Globus pallidus (tissue), 1 donor: ENCODE data around the gene STXBP5.

Source experiments
- DNase-seq: peaks from one replicate; pipeline ENCODE4 v3.0.0-alpha.2; 2015; ENCODE audit warnings: low spot score

Gene STXBP5

GRCh38 chr6:147178355-147178754, 25.9 kb upstream of the STXBP5 start:
- no peak for DNase-seq

DNA sequence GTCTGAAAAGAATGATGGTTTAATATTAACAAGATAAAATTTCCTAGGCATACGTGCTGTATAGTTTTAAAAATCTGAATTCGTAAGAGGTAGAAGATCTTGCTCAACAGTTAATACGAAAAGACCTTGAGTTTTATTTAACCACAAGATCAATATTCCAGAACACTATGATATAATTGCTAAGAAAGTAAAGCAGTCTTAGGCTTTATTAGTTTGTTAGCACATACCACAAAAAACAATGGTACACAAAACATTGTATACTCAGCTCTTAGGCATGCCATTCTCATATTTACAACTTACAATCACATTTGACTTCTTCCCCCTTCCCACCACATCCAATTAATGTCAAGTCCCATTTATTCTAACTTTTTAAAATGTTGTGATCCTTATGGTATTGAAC, 24.4 kb upstream of the STXBP5 start:
- DNase-seq, result no peak

DNA sequence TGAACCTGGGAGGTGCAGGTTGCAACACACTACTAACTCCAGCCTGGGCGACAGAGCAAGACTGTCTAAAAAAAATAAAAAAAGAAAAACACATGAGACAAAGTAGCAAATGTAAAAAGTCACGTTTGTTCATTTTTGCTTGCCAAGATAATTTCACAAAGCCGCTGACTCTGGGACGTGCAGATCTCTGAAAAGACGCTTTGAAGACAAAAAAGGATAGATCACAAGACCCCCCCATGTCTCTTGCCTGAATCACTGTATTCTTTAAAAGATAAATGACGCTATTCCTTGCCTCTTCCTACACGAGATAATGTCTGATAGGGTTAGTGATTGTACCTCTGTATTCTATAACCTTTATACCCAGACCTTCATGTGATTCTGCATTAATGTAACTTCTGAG, 23.3 kb upstream of the STXBP5 start:
- no peak for DNase-seq

DNA sequence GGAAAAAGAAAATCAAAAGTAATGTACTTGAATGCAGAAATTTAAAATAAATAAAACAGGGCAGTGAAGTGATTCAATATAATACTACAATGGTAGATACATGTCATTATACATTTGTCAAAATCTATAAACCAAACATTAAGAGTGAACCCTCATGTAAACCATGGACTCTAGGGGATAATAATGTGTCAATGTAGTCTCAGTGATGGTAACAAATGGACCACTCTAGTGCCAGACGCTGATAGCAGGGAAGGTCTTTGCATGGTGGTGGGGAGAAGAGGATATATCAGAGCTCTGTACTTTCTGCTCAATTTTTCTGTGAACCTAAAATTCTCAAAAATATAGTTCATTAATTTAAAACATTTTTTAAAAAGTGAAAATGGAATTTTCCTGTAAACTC, 19.8 kb upstream of the STXBP5 start:
- DNase-seq, result no peak

DNA sequence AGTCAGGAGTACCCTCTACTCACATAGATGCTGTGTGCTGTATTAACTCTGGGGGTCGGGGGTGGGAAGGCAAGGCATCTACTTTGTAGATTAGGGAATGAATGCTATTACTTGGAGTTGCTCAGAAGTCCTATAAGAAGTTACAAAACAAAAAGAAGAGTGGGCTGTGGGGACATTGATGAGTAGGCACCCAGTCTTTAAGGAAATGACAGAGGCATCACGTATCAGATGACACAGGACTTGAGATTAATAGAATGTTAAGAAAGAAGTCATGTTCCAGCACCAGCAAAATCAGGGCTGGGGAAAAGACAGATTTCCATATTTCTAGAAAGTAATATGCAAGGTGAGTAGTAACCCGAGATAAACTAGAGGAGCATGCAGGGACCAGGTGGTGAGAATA, 19.0 kb upstream of the STXBP5 start:
- no peak for DNase-seq

DNA sequence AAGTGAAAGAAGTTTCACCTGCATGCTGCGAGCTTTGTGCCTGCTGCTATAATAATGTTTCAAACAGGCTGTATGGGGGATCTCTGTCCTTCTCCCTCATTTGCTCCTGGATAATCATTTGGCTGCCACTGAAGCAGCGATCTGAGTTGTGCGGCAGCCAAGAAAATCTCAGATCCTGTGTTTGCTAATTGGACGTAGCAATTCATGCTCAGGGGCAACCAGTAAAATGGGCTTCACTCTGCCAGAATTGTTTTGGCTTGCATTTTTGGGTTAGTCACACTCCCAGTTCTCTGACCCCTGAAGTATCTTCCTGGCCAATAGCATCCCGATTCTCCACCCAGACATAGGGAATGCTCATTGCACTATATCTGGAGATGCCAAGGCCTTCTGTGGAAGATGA, 13.7 kb upstream of the STXBP5 start:
- DNase-seq, result no peak

GRCh38 chr6:147192278-147192911, 11.8 kb upstream of the STXBP5 start:
- DNase-seq, result no peak

- DNase-seq, result no peak
These were observed 9.4 kb upstream of the STXBP5 start for GRCh38 chr6:147194652-147195411.

DNA sequence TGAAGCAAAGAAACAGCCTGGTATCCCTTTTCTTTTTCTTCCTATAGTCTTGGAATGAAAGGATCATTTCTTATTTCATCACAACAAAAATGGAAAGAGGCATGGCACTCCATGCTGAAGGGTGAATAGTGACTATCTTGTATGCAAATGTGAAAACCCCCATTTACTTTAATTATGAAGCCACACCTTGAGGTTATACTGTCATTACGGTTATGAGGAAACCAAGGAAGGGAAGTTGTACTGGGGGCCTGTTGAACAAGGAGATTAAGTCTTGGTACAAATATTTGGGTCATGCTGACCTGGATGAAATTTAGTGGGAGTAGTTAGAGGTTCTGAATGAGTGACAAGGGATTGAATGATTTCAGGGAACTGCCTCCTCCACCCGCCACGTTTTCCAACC, 8.7 kb upstream of the STXBP5 start:
- no peak for DNase-seq

GRCh38 chr6:147195987-147196386, 8.2 kb upstream of the STXBP5 start:
- no peak for DNase-seq

GRCh38 chr6:147200711-147201110, 3.5 kb upstream of the STXBP5 start:
- DNase-seq, result no peak

DNA sequence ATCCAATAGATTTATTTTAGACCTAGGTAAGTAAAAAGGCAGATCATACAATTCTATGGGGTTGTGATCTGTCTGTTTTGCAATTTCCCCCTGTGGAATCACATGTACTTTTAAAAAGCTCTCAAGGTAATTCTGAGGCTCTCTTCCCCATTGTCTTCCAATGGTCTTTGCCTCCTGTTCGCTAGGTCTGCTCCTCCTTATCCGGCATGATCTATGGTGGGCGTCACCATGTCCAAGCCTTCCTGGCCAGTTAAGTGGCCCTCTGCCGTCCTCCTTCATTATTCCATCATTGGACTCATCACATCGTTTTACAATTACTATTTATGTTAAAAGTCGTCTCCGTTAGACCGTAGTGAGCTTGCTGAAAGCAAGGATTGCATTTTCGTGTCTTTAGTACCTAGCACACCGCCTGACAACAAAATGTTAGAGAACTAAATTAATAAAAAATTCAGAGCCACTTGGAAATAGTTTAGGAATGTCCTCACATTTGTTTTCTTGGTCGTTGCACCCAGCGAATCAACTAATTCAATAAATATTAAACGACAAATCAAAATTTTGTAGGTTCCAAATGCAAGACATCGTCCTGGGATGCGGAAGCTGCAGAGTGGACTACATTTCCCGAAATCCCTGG, 2.2 kb upstream of the STXBP5 start:
- no peak for DNase-seq

GRCh38 chr6:147202516-147203310, 1.5 kb upstream of the STXBP5 start:
- DNase-seq, result peak; percentile 99

GRCh38 chr6:147203311-147204059, 732 bp upstream of the STXBP5 start:
- DNase-seq, result peak; percentile 83

GRCh38 chr6:147204843-147205311, 660 bp downstream of the STXBP5 start:
- peak; percentile 32 for DNase-seq

DNA sequence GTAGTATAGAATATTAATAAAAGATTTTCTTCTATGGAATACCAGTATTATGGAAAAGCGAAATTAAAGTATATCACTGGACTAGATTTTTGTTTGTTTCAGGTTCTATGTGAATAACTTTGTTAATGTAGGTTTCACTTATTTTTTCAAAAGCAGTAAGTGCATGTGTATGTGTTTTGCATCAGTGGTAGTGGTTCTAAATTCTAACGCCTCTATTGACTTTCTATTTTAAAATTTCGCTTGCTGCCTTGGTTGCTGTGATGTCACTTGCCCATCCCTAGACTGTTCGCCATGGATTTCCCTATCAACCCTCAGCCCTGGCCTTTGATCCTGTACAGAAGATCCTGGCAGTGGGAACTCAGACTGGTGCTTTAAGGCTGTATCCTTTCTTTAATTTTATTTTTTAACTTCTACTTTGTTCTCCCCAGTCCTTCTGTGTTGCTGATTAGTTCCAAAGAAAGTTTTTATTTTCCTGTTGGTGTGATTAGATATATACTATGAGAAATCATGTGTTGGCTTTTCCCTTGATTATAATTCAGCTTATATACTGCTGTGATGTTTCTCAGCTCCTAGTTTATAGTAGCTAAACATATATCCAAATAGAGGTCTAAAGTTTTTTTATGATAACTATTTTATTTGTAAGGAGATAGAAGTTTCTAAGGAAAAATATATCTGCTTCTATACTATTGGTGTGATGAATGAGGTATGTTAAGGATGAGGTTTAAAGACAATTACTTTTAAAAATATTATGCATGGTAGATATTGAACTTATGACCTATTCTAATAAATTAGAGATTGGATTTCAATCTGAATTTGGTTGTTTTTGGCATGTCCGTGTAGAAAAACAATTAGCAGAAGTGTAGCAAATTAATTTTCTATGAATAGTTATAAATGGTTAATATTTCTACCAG, 1.7 kb downstream of the STXBP5 start:
- DNase-seq, result peak; percentile 52

DNA sequence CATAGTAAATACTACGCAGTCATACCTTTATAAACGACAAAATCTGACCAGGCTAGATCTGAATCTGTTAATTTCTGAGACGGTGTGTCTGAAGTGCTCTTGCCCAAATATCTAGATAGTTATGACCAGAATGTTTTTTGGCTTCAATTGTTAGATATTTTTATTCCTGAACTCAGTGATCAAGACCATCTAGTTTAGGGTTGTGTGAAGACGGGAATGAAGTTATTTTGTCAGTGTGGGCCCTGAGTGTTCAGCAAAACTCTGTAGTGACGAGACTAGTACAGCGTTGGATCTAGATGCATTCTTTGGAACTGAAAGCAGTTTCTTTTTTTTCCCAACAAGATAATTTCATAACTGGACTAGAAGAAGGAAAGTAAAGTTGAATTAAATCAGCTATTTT, 3.1 kb downstream of the STXBP5 start:
- DNase-seq, result peak; percentile 23

DNA sequence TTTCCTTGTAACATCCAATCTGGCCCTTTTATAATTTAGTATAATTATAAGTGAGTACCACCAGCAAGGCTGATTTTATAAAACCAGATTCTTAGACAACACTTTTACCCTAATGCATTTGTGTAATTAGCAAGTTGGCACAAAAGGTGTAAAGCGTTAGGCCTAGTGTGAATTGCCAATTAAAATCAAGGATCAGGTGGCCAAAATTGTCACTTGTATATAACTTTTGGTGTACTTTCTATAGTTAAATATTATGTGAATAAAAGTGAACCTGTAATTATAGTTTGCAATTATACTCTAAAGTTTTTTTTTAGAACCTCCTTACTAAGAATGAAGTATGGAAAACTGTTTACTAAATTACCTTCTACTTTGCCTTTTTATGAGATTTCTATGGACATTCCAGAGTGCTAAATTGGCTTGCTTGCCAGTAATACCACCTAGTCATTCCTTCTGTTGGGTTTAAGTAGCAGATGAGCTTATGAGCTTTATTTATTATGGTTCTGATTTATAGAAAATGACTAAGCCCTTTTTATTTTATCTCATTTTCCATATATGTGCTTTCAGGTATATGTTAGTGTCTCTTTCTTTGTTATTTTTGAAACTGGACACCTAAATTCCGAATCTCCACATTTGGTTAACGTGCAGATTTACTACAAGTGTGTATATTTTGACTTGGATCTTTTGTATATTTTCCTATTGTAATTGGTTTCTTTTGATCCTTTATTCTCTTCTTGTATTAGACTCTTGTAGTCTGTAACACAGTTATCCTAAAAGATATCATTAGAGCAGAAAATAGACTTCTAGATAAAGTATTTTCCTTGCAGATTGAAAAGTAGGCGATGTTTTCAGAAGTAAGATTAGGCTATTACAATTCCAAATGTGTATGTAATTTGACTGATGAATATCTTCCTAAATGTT, 3.9 kb downstream of the STXBP5 start:
- no peak for DNase-seq

GRCh38 chr6:147209762-147210449, 5.7 kb downstream of the STXBP5 start:
- DNase-seq, result no peak
